Measurements from ENCODE around the gene GPRASP3.

DNA sequence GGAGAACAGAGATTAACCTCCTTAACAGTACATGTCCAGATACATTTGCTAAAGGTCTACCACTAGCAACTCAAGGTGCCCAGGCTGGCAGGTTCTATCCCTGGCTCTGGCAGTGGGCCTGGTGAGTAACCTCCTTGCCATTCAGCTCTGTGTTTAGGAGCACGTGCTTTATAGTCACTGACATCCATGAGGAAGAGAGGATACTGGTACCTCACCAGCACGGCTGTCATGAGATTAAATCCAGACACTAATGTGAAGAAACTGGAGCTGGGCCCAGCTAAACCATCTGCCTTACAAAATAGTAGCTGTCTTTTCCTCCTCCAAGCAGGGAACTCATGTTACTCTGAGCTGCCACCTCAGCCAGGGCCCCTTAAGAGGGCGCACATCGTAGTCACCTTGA, 45.3 kb downstream of the GPRASP3 start:
- TF ChIP-seq ATF2 (CRISPR knock-in tag; IDR thresholded peaks at IDR 0.05; ENCODE audit: borderline replicate concordance, low read depth) (no peak), NFYB (CRISPR knock-in tag; conservative IDR thresholded peaks at IDR 0.05; ENCODE audit: low read depth) (no peak), MAX (CRISPR knock-in tag; IDR thresholded peaks at IDR 0.05) (no peak), JUN (CRISPR knock-in tag; IDR thresholded peaks at IDR 0.05) (no peak), CTCF (IDR thresholded peaks at IDR 0.05) (no peak)
- TF ChIP-seq, protein P1, sequence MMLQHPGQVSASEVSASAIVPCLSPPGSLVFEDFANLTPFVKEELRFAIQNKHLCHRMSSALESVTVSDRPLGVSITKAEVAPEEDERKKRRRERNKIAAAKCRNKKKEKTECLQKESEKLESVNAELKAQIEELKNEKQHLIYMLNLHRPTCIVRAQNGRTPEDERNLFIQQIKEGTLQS (CRISPR knock-in tag; conservative IDR thresholded peaks at IDR 0.05) = no peak
- TF ChIP-seq, protein P2, sequence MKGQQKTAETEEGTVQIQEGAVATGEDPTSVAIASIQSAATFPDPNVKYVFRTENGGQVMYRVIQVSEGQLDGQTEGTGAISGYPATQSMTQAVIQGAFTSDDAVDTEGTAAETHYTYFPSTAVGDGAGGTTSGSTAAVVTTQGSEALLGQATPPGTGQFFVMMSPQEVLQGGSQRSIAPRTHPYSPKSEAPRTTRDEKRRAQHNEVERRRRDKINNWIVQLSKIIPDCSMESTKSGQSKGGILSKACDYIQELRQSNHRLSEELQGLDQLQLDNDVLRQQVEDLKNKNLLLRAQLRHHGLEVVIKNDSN (CRISPR knock-in tag; IDR thresholded peaks at IDR 0.05) = no peak
